Hepatic stellate cell (primary cell): ENCODE results near the gene SCARF2.
"Not testable (repeated sequence)": the region's sequence is repeated elsewhere in the genome, so short reads cannot be mapped to it uniquely, and the experiment has no call there.

ENCODE experiments used
- DNase-seq: peaks from one replicate; pipeline ENCODE4 v3.0.0; 2011; ENCODE audit warnings: low spot score

Gene SCARF2

DNA sequence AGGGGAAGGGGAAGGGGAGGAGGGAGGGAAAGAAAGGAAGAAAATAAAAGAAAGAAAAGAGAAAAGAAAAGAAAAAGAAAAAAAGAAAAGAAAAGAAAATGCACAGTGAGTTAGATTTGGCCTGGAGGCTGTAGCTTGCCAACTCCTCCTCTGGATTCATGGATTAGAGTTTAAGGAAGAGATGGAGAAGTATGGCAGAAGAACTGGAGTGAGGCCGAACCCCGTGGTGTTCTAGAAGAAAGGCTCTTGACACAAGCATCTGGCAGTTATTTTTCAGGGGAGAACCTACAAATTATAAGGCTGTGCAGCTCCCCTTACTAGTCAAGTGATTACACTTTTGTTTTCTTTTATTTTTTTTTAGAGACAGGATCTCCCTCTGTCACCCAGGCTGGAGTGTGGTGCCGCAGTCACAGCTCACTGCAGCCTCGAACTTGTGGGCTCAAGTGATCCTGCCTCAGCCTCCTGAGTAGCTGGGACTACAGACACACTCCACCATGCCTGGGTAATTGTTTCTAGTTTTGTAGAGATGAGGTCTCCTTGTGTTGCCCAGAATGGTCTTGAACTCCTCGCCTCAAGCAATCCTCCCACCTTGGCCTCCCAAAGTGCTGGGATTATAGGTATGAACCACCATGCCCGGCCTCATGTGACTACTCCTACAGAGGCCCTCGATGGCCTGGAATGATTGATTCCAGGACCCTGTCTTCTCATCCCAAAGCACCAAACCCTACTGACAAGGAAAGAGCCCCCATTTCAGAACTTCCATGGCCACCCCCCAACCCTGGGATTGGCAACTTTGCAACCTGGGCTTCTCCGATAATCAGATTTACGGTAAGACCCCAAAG lies 24.2 kb downstream of the SCARF2 start:
- no peak for DNase-seq

DNA sequence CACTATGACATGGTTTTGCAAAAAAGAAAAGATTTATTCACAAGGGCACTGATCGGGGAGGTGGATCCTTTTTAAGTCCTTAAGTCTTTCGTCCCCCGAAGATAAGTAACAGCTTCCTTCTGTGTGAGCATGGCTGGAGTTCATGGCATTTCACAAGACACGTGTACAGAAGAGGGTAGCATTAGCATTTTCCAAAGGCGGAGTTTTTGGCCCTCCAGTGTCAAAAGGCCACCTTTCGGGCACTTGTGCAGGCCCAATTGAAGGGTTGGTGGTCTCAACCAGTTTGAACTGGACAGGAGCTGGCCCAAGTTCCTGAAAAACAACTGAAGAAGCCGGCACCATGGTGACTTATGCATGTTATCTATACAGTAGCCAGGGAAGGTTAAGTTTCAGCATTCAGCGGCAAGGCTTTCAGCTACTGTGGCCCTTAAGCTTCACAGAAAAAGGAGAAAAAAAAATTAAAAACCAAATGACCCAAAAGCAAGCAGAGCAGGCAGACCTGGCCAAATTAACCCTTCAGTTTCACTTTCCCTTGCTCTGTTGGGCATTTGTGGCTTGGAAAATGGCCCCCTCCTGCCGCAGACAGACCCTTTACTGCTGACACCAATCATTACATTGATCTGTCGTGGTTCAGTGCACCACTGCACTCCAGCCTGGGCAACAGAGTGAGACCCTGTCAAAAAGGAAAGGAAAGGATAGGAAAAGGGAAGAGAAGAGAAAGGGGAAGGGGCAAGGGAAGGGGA lies 25.0 kb downstream of the SCARF2 start:
- no peak for DNase-seq

DNA sequence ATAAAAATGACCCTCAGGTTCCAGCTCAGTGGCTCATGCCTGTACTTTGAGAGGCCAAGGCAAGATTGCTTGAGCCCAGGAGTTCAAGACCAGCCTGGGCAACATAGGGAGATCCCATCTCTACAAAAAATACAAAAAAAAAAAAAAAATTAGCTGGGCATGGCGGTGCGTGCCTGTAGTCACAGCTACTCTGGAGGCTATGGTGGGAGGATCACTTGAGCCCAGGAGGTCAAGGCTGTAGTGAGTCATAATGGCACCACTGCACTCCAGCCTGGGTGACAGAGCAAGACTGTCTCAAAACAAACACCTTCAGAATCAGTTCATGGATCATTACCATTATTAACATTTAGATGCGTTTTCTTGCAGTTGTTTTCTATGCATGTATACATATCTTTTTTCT lies 28.2 kb downstream of the SCARF2 start:
- not testable (repeated sequence) for DNase-seq

DNA sequence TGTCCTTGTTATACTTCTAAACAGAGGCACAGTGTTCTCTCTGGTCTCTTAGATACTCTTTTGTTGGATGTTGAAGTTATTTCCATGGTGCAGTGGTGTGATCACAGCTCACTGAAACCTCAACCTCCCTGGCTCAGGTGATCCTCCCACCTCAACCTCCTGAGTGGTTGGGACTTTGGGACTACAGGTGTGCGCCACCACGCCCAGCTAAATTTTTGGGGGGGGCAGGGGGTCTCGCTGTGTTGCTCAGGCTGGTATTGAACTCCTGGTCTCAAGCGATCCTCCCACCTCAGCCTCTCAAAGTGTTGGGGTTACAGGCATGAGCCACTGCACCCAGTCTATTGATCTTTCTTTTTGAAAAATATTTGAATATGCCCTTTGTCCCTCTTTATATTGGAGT lies 28.7 kb downstream of the SCARF2 start:
- no peak for DNase-seq

DNA sequence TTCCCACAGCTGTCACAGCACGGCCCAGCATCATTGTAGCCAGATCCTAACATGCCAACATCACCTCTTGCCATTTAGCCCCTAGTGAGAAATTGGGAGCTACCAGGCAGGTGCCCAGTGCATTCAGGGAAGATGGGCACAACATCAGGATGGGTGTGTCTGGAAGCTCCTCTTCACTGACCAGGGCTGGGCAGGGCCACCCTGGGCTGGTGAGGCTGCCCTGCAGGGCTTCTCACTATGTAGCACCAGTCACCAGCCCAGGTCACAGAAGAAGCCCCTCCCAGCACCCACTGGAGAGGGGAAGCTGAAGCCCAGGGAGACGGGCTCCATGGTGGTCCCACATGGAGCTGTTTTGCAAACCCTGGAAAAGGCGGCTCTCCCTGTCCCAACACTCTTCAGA lies 29.8 kb downstream of the SCARF2 start:
- DNase-seq = no peak

DNA sequence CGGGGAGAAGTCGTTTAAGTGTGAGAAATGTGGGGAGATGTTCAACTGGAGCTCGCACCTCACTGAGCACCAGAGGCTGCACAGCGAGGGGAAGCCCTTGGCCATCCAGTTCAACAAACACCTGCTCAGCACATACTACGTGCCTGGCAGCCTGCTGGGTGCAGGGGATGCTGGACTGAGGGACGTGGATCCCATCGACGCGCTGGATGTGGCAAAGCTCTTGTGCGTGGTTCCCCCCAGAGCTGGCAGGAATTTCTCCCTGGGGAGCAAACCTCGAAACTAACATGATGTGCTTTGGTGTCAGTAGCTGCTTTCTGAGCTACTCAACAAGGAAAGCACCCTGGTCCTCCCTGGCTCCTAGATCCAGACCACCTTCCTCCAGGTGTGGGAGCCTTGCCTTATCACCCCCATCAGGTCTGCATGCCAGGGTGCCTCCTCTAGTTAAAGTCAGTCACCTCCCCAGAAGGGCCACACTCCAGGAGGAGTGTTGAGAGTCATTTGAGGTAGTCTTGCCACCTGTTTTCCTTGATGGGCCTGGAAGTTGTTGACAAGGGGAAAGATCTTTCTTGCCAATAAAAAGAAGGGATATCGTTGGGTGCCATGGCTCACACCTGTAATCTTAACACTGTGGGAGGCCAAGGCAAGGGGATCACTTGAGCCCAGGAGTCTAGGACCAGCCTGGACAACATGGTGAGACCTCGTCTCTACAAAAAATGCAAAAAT lies 30.8 kb downstream of the SCARF2 start:
- no peak for DNase-seq

DNA sequence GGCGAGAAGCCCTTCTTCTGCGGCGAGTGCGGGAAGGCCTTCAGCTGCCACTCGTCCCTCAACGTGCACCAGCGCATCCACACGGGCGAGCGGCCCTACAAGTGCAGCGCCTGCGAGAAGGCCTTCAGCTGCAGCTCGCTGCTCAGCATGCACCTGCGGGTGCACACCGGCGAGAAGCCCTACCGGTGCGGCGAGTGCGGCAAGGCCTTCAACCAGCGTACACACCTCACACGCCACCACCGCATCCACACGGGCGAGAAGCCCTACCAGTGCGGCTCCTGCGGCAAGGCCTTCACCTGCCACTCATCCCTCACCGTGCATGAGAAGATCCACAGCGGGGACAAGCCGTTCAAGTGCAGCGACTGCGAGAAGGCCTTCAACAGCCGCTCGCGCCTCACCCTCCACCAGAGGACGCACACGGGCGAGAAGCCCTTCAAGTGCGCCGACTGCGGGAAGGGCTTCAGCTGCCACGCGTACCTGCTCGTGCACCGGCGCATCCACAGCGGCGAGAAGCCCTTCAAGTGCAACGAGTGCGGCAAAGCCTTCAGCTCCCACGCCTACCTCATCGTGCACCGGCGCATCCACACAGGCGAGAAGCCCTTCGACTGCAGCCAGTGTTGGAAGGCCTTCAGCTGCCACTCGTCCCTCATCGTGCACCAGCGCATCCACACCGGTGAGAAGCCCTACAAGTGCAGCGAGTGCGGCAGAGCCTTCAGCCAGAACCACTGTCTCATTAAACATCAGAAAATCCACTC lies 31.5 kb downstream of the SCARF2 start:
- DNase-seq = no peak

DNA sequence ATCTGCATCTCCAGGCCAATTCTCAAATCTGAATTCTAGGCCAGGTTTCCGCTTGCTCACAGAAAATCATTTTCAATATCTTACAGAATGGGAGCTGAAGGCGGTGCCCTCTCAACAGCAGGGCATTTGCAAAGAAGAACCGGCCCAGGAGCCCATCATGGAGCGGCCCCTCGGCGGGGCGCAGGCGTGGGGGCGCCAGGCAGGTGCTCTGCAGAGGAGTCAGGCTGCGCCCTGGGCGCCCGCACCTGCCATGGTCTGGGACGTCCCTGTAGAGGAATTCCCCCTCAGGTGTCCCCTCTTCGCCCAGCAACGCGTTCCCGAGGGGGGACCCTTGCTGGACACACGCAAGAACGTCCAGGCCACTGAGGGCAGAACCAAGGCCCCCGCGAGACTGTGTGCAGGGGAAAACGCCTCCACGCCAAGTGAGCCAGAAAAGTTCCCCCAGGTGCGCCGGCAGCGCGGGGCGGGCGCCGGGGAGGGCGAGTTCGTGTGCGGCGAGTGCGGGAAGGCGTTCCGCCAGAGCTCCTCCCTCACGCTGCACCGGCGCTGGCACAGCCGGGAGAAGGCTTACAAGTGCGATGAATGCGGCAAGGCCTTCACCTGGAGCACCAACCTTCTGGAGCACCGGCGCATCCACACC lies 32.2 kb downstream of the SCARF2 start:
- DNase-seq = no peak

DNA sequence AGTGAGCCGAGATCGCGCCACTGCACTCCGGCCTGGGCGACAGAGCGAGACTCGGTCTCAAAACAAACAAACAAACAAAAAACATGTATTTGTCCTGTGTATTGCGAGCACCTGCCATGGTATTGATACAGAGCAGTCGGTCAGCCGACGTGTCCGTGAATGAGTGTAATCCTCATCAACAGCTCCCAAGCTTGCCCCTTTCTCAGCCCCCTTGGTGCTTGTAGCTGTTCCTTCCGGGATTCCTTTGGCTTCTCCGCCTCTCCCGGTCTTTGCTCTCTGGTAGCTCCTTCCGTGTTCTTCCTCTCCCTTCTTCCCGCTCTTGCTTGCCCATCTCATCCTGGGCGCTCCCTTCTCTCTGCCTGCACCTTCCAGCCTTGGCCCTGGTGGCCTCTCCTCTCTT lies 32.7 kb downstream of the SCARF2 start:
- no peak for DNase-seq

DNA sequence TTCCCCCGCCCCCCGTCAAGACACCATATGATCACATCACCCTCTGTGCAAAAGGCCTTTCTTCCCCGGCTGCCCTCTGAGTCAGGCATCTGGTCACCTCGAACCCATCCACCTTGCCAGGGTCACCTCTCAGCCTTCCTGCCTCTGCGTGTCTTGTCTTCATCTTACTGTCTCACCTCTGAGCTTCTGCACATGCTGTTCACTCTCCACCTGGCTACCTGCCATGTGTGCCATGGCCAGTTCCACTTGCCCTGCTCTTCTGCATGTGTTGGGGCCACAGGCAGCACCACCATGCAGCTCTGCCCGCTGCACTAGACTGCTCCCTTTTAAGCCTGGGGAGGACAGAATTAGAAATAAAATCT lies 33.9 kb downstream of the SCARF2 start:
- DNase-seq = no peak

DNA sequence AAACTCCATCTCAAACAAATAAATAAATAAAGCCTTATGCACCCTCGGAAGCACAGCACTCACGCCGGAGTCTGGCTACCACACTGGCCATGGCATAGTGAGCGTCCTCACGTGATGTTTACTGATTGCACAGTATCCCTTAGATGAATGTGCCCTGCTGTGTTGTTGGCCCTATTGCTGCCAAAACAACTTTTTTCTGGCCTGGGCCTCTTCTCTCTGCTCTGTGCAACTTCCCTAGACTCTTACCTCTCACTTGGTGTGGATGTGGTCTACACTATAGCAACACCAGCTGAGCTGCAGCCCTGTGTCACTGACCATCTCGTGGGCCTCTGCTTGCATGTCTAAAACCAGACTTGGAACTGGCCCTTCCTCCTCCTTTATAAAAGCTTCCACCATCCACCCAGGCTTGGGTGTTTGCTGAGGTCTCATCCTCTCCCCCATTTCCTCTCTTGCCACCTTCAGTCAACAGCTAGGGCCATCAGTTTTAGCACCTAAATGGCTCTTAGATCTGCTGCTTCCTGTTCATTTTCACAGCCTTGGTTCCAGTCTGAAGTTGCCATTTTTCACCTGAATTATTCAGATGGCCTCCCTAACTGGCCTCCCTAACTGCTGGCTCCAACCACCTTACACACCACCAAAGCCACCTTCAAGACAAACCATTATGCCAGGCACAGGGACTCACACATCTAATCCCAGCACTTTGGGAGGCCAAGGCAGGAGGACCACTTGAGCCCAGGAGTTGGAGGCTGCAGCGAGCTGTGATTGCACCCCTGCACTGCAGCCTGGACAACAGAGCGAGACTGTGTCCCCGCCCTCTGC lies 34.5 kb downstream of the SCARF2 start:
- DNase-seq = no peak

DNA sequence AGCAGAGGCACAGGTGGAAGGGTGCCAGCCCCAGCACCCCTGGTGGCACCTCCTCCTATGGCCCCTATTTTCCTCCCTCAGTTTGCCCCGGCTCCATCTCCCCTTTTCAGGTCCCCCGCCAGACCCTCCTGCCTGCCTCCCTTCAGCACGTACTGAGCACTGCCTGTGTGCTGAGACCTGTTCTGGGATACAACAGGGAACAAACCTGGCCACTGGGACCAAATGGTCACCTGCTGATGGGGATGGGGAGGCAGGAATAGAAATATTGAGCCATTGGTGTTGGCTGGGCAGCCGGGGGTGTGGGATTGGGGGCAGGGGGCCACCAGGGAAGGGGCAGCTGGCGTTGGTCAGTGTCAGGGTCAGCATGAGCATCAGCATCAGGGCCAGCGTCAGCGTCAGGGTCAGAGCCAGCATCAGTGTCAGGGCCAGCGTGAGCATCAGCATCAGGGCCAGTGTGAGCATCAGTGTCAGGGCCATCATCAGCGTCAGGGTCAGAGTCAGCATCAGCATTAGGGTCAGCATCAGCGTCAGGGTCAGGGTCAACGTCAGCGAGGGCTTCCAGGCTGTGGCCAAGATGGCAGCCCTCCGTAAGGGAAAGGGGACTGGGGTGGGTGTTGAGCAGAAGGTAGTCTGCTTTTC lies 36.1 kb downstream of the SCARF2 start:
- no peak for DNase-seq

DNA sequence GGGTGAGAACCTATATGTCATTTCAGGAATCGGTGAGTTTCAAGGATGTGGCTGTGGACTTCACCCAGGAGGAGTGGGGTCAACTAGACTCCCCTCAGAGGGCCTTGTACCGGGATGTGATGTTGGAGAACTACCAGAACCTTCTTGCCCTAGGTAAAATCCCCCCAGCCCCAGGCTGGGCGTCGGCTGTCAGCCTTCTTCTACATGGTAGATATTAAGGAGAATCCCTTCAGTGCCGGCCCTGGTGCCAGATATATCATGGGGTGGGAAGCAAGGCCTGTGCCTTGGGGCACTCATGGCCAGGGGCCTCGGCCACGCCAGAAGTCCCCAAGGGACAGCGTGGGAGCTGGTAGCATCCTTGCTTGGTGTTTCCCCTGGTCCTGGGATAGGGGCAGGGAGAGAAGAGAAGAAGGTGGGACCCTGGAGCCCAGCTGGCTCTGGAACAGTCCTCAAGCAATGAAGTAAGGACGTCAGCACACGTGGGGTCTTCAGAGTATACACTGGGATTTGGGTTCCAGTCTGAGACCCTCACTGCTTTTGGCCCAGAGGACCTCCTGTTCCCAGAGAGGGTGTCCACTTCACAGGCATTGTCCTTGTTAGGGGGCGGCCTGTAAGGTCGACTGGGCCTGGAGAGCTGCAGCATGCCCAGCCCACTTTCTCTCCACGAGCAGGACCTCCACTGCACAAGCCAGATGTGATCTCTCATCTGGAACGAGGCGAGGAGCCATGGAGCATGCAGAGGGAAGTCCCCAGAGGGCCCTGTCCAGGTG lies 36.8 kb downstream of the SCARF2 start:
- no peak for DNase-seq

DNA sequence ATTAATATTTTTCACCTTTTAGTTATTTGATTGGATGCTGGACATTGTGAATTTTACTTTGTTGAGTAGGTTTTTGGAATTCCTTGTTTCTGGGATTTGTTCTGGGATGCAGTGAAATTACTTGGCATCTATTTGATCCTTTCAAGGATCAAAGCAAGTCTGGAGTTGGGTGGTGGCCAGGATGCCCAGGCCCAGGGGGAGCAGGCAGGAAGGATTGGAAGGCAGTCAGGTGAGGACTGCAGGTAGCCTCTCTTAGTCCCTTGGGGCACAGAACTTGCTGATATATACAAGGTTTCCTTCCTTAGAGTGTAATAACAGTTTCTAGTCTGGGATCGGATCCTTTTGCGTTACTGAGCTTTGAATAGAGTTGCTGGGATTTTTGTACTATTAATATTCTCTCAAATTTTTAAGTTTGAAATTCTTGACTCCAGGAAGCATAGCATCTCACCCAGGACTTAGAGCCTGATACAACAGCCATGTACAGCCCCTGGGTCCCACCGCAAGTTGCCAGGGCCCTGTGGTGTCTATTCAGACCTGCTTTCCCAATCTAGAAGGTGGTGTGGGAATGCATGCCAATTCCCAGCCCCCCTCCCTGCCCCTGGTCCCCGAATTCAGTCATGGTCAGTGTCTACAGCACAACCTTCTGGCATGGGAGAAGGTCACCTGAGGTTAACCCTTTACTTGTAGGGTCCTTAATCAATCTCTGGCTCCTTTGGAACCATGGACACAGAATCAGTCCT lies 37.6 kb downstream of the SCARF2 start:
- DNase-seq = no peak

DNA sequence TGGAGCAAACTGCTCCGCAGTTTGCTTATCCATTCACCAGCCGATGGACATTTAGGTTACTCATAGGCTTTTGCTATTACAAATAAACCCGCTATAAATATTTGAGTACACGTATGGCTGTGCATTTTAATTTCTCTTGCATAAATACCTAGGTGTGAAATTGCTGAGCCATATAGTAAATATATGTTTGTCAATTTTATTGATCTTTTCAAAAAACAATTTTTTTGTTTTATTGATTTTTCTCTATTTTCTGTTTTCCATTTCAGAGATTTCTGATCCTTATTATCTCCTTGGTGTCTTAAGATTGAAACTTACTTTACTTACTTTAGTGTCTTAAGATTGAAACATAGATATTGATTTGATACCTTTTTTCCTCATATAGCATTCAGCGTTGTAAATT lies 39.2 kb downstream of the SCARF2 start:
- no peak for DNase-seq

DNA sequence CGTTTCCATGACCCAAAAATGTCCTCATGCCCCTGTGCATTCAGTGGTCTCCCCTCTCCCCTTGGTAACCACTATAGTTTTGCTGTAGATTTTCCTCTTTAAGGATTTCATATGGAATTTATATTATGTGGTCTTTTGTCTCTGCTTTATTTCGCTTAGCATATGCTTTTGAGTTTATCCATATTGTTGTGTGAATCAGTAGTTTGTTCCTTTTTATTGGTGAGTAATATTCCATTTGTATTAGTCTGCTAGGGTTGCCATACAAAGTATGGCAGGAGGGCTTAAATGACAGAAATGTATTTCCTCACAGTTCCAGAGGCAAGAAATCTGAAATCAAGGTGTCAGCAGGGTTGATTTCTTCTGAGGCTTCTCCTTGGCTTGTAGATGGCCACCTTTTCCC lies 40.1 kb downstream of the SCARF2 start:
- DNase-seq = no peak

DNA sequence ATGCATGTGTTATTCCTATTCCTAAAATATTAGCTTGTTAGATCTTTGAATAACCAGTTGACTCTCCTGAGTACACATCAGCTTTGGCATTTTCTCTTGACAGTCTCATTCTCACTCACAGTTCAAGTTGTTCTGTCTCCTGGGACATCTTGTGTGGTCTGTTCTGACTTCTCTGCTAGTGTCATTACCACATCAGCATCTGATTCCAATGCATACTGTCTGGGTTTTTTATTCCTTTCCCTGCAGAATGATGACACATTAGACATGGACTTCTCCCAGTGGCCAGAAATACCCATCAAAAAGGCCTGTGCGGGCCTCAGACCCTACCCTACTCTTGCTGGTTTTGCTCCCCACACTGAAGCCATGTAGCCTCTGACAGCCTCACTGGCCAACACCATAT lies 41.0 kb downstream of the SCARF2 start:
- DNase-seq = no peak

DNA sequence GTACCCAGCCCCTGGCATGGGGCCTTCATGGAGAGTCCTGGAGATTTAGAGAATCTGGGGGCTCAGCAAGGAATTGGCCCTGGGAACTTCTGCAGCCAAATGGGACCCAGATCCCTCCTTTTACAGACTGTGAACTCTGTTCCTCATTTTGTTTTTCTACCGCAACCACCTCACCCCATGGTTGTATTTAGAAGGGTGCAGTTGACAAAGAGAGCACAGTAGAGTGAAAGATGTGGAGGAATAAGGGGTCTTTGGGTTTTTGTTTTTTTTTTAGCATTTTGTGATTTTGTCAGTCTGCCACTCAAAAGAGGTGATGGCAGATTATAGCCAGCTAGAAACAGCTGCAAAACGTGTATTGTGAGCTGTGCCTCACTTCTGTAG lies 41.7 kb downstream of the SCARF2 start:
- no peak for DNase-seq
